H1 (cell line): ENCODE results near the gene MPDZ. TPM values are rescaled to one million over a fixed set of nuclear protein-coding genes. Genes with fewer than 3 reads are reported as not detected.

Experiments
- CTCF ChIA-PET: fragments of 300-600 bp; sonication (Branson Sonifier 250); formaldehyde crosslinking; loops from one replicate; lab custom pipeline; 2021; ENCODE audit not compliant: partially characterized antibody; lab: Charles Lee
- POLR2A ChIA-PET: fragments of 300-600 bp; sonication (Branson Sonifier 250); formaldehyde crosslinking; loops from one replicate; lab custom pipeline; 2021; ENCODE audit warnings: inconsistent platforms; ENCODE audit not compliant: partially characterized antibody; lab: Charles Lee
- DNase-seq, 2 experiments: peaks; one replicate each; pipeline versions ENCODE4 v3.0.0 to v3.0.0-alpha.2; 2010 to 2022; ENCODE audit warnings: low spot score in 2 of 2, low read depth in 1 of 2, mixed read lengths in 1 of 2
- FAIRE-seq: peaks from 2 replicates; lab custom pipeline; 2011; peaks lifted over from hg19 to GRCh38; lab: Jason Lieb, UNC
- H2AFZ ChIP-seq: 2 replicates; pipeline ENCODE4 v1.8.1; 2012; ENCODE audit warnings: low read length, inconsistent platforms
- H2AK5ac ChIP-seq: 2 replicates; pipeline ENCODE4 v1.6.1; 2013; ENCODE audit warnings: low read depth, low read length
- H2BK120ac ChIP-seq: replicated peaks from 2 replicates; pipeline ENCODE3; 2013; ENCODE audit warnings: low read depth, low read length, inconsistent platforms
- H2BK12ac ChIP-seq: 2 replicates; pipeline ENCODE4 v1.6.1; 2013; ENCODE audit warnings: low read depth, low read length
- H2BK15ac ChIP-seq: 2 replicates; pipeline ENCODE4 v1.6.1; 2013; ENCODE audit warnings: low read length
- H2BK20ac ChIP-seq: 2 replicates; pipeline ENCODE4 v1.6.1; 2013; ENCODE audit warnings: low read length
- H2BK5ac ChIP-seq: 2 replicates; pipeline ENCODE4 v1.6.1; 2013; ENCODE audit warnings: low read depth, low read length
- H3K14ac ChIP-seq: 2 replicates; pipeline ENCODE4 v1.6.1; 2013; ENCODE audit warnings: inconsistent platforms; ENCODE audit not compliant: insufficient read length
- H3K18ac ChIP-seq: 2 replicates; pipeline ENCODE4 v1.6.1; 2013; ENCODE audit warnings: low read length; ENCODE audit errors: extremely low read depth
- H3K23ac ChIP-seq: 2 replicates; pipeline ENCODE4 v1.6.1; 2013; ENCODE audit warnings: inconsistent platforms; ENCODE audit not compliant: insufficient read length
- H3K23me2 ChIP-seq: 2 replicates; pipeline ENCODE4 v1.6.1; 2013; ENCODE audit warnings: low read depth, low read length
- H3K27ac ChIP-seq: 2 replicates; pipeline ENCODE4 v1.6.1; 2011; ENCODE audit warnings: low read depth, low read length, inconsistent platforms
- H3K27me3 ChIP-seq, 4 experiments: replicated peaks in 1 of 4; 1 replicate in 1 of 4; 2 replicates in 3 of 4; pipeline versions ENCODE4 v1.6.1 to v1.8.1; 2011 to 2013; ENCODE audit warnings: low read length in 3 of 4, mild to moderate bottlenecking in 3 of 4, inconsistent platforms in 2 of 4, mixed read lengths in 2 of 4, moderate library complexity in 1 of 4; ENCODE audit not compliant: control insufficient read depth in 3 of 4, insufficient read depth in 3 of 4; ENCODE audit errors: extremely low read depth in 1 of 4
- H3K36me3 ChIP-seq, 4 experiments: 2 replicates each; pipeline versions ENCODE4 v1.6.1 to v1.8.1; 2011 to 2013; ENCODE audit warnings: mild to moderate bottlenecking in 4 of 4, low read length in 3 of 4, moderate library complexity in 2 of 4, control low read depth in 1 of 4, inconsistent platforms in 1 of 4; ENCODE audit not compliant: insufficient read depth in 4 of 4, control insufficient read depth in 2 of 4
- H3K4ac ChIP-seq: replicated peaks from 2 replicates; pipeline ENCODE3; 2013; ENCODE audit warnings: low read length, low read depth, mixed read lengths, inconsistent platforms; ENCODE audit not compliant: insufficient read length
- H3K4me1 ChIP-seq, 4 experiments: replicated peaks in 1 of 4; 1 replicate in 1 of 4; 2 replicates in 3 of 4; pipeline versions ENCODE4 v1.6.1 to v1.8.1; 2011 to 2013; ENCODE audit warnings: low read length in 3 of 4, inconsistent platforms in 2 of 4, mixed read lengths in 1 of 4; ENCODE audit not compliant: insufficient read depth in 4 of 4, control insufficient read depth in 3 of 4
- H3K4me2 ChIP-seq, 2 experiments: 2 replicates each; pipeline versions ENCODE4 v1.6.1 to v1.8.1; 2011 to 2013; ENCODE audit warnings: low read depth in 2 of 2, low read length in 2 of 2, control low read depth in 1 of 2, inconsistent platforms in 1 of 2, mild to moderate bottlenecking in 1 of 2; ENCODE audit not compliant: insufficient read depth in 1 of 2
- H3K4me3 ChIP-seq, 4 experiments: fragments of 200-600, 300-600 bp in 1 of 4; sonication (generic), shearing (Covaris generic), sonication (Bioruptor Twin) in 1 of 4; 2 replicates each; pipeline versions ENCODE4 v1.5.1 to v1.8.1; 2011 to 2016; ENCODE audit warnings: low read length in 4 of 4, low read depth in 3 of 4, control low read depth in 2 of 4, inconsistent platforms in 2 of 4, mild to moderate bottlenecking in 2 of 4, mixed read lengths in 1 of 4, moderate library complexity in 1 of 4; ENCODE audit not compliant: insufficient read depth in 2 of 4; ENCODE audit errors: extremely low read depth in 1 of 4
- H3K56ac ChIP-seq: replicated peaks from 2 replicates; pipeline ENCODE3; 2013; ENCODE audit warnings: low read depth, mild to moderate bottlenecking, mixed read lengths, low read length, inconsistent platforms; ENCODE audit not compliant: insufficient read length
- H3K79me1 ChIP-seq: 2 replicates; pipeline ENCODE4 v1.6.1; 2013; ENCODE audit warnings: low read depth, low read length, control low read depth
- H3K79me2 ChIP-seq, 2 experiments: 2 replicates each; pipeline versions ENCODE4 v1.6.1 to v1.8.1; 2012 to 2013; ENCODE audit warnings: low read length in 2 of 2, mild to moderate bottlenecking in 2 of 2, inconsistent platforms in 1 of 2; ENCODE audit not compliant: insufficient read depth in 2 of 2, control insufficient read depth in 1 of 2
- H3K9ac ChIP-seq, 4 experiments: replicated peaks in 1 of 4; 1 replicate in 1 of 4; 2 replicates in 3 of 4; pipeline versions ENCODE4 v1.6.1 to v1.8.1; 2011 to 2013; ENCODE audit warnings: low read depth in 3 of 4, low read length in 3 of 4, control low read depth in 2 of 4, mild to moderate bottlenecking in 2 of 4, moderate library complexity in 2 of 4, inconsistent platforms in 1 of 4; ENCODE audit errors: extremely low read depth in 1 of 4
- H3K9me3 ChIP-seq, 2 experiments: 2 replicates each; pipeline versions ENCODE4 v1.6.1 to v1.8.1; 2012 to 2013; ENCODE audit warnings: mild to moderate bottlenecking in 2 of 2, moderate library complexity in 2 of 2, control low read depth in 1 of 2, inconsistent platforms in 1 of 2, low read depth in 1 of 2, low read length in 1 of 2, mixed read lengths in 1 of 2; ENCODE audit not compliant: insufficient read depth in 2 of 2
- H4K20me1 ChIP-seq, 2 experiments: replicated peaks in 1 of 2; 2 replicates each; pipeline versions ENCODE3 to v1.8.1; 2011 to 2013; ENCODE audit warnings: inconsistent platforms in 2 of 2, low read length in 2 of 2, mild to moderate bottlenecking in 1 of 2; ENCODE audit not compliant: insufficient read depth in 2 of 2, control insufficient read depth in 1 of 2
- H4K5ac ChIP-seq: 2 replicates; pipeline ENCODE4 v1.6.1; 2013; ENCODE audit warnings: low read length, low read depth, mixed read lengths, inconsistent platforms; ENCODE audit not compliant: insufficient read length
- H4K8ac ChIP-seq: 2 replicates; pipeline ENCODE4 v1.8.0; 2013; ENCODE audit warnings: mild to moderate bottlenecking, moderate library complexity, low read length, inconsistent platforms; ENCODE audit not compliant: insufficient read depth; ENCODE audit errors: extremely low read depth
- H4K91ac ChIP-seq: replicated peaks from 2 replicates; pipeline ENCODE3; 2013; ENCODE audit warnings: low read length, mixed read lengths, inconsistent platforms; ENCODE audit not compliant: insufficient read length
- CBX5 ChIP-seq: fragments of 300-800, 300-1000 bp; sonication (generic); IDR thresholded peaks from 2 replicates; pipeline ENCODE4 v1.7.1; 2016; ENCODE audit warnings: antibody characterized with exemption, low read length, low read depth
- CTBP2 ChIP-seq: IDR thresholded peaks from 2 replicates; pipeline ENCODE4 v1.7.0; 2011; ENCODE audit warnings: borderline replicate concordance, mild to moderate bottlenecking, moderate library complexity, mixed read lengths, low read length; ENCODE audit not compliant: insufficient read depth, insufficient read length
- EGR1 ChIP-seq: IDR thresholded peaks from 2 replicates; pipeline ENCODE4 v1.6.1; 2011; ENCODE audit warnings: low read depth, low read length, borderline replicate concordance
- HDAC6 ChIP-seq: IDR thresholded peaks from one replicate; pipeline ENCODE4 v1.7.1; 2012; ENCODE audit warnings: low read depth, mild to moderate bottlenecking, inconsistent platforms, low read length, moderate library complexity
- KDM4A ChIP-seq: IDR thresholded peaks from one replicate; pipeline ENCODE4 v1.7.1; 2012; ENCODE audit warnings: low read depth, mild to moderate bottlenecking, moderate library complexity, low read length, inconsistent platforms; ENCODE audit not compliant: severe bottlenecking
- POLR2AphosphoS5 ChIP-seq: IDR thresholded peaks from 2 replicates; pipeline ENCODE4 v1.6.1; 2011; ENCODE audit warnings: low read depth, low read length
- RBBP5 ChIP-seq: IDR thresholded peaks from 2 replicates; pipeline ENCODE4 v1.7.1; 2012; ENCODE audit warnings: low read depth, mild to moderate bottlenecking, inconsistent platforms, low read length, moderate library complexity, borderline replicate concordance
- SIRT6 ChIP-seq: IDR thresholded peaks from one replicate; pipeline ENCODE4 v1.7.1; 2012; ENCODE audit warnings: low read length, inconsistent platforms
- SP1 ChIP-seq: IDR thresholded peaks from 2 replicates; pipeline ENCODE4 v1.6.1; 2011; ENCODE audit warnings: low read depth, low read length
- YY1 ChIP-seq: IDR thresholded peaks from 2 replicates; pipeline ENCODE4 v1.6.1; 2011; ENCODE audit warnings: low read depth, mild to moderate bottlenecking, low read length
- ZNF274 ChIP-seq: IDR thresholded peaks from 2 replicates; pipeline ENCODE4 v1.7.0; 2012; ENCODE audit warnings: low read length, borderline replicate concordance; ENCODE audit errors: extremely low read depth
- WGBS, 2 experiments: shearing (Covaris generic) in 1 of 2; methylation state at CpG; one replicate each; pipeline versions ENCODE4 v1.1.6 to v1.1.7; 2013 to 2015; ENCODE audit warnings: low lambda C conversion rate in 2 of 2, mixed read lengths in 2 of 2, inconsistent platforms in 1 of 2, low coverage in 1 of 2, missing lambda C conversion rate in 1 of 2; ENCODE audit not compliant: insufficient replicate concordance in 2 of 2, insufficient coverage in 1 of 2, insufficient read length in 1 of 2; ENCODE audit errors: extremely low coverage in 1 of 2, missing lambda C conversion rate in 1 of 2; 5-methylcytosine and 5-hydroxymethylcytosine counted together
- polyA plus RNA-seq, 7 experiments: library from polyadenylated mRNA; depleted of rRNA in 3 of 7; stranded (reverse) in 5 of 7; unstranded in 2 of 7; fragments of >200 nt in 5 of 7; fragments of 200-250 nt in 2 of 7; gene quantifications; 1 replicate in 5 of 7; 2 replicates in 1 of 7; 4 replicates in 1 of 7; pipeline versions ENCODE4 v1.2.1 to v1.2.3, GENCODE V29; 2011 to 2013; ENCODE audit warnings: missing spikeins in 2 of 7, mixed read lengths in 2 of 7
- total RNA-seq: library from RNA; stranded (reverse); fragmentation: NEBNext Ultra II Directional; extraction: Animal tissue kit (Norgen Biotek cat#: 25700); gene quantifications from 2 replicates; pipeline ENCODE4 v1.2.1, GENCODE V29; 2021

Gene MPDZ
- total and polyA plus RNA-seq, 2 of the 8 experiments (the other 6 are each of a cell fraction or from before 2014, with no cell fraction given) = 14.6 to 39.4 TPM

GRCh38 chr9:13295556-13295955 lies 16.1 kb upstream of the MPDZ start:
- Histone ChIP-seq H3K36me3 (no peaks in the 10 kb centered on the region), H3K18ac (no peak overlapping the region), H3K56ac (no peak overlapping the region), H4K8ac (no peak overlapping the region), H3K9me3 (peaks cover 3 to 4% of the 10 kb centered on the region in 2 experiments; a peak in 1 of 4 replicates), H4K20me1 (no peaks in the 10 kb centered on the region), H3K79me1 (no peaks in the 10 kb centered on the region), H3K14ac (no peak overlapping the region), H4K91ac (no peak overlapping the region), H3K23ac (no peak overlapping the region), H3K27me3 (no peaks in the 10 kb centered on the region), H2AK5ac (no peak overlapping the region), H3K9ac (no peak overlapping the region), H3K4me1 (no peaks in the 10 kb centered on the region), H3K4me3 (no peak overlapping the region), H2AFZ (no peak overlapping the region), H2BK12ac (no peak overlapping the region), H3K27ac (no peak overlapping the region), H2BK120ac (no peak overlapping the region), H3K4me2 (no peak overlapping the region), H3K4ac (no peak overlapping the region), H2BK20ac (no peak overlapping the region), H3K79me2 (no peaks in the 10 kb centered on the region)
- POLR2A ChIA-PET = no interaction called here
- FAIRE-seq (no peak), DNase-seq (no peak)
- CTCF ChIA-PET = interaction anchor here (0.8 kb wide), 1 partner anchor 17 kb away, joined by 3 read pairs; no protein-coding TSS in a partner anchor
- WGBS, 2 experiments = 92% methylated on average over 1 of the region's 1 CpG; no CpG with 5 or more reads in 1 of the 2 experiments
- TF ChIP-seq CBX5 (no peak), ZNF274 (no peak), POLR2AphosphoS5 (no peak), EGR1 (no peak), KDM4A (no peak), SP1 (no peak), CTBP2 (no peak), YY1 (no peak), RBBP5 (no peak), HDAC6 (no peak), SIRT6 (no peak)
- TF ChIP-seq, all 59 proteins: peak for 0
- H3K23me2 ChIP-seq = no peaks in the 10 kb centered on the region
- no peak overlapping the region for H4K5ac ChIP-seq
- no peak overlapping the region for H2BK15ac ChIP-seq
- H2BK5ac ChIP-seq = no peak overlapping the region
